C1 segment of cervical spinal cord (tissue), 14 donors: ENCODE results near the gene ZNF200.
A peak's percentile ranks its signal among the peaks of the same experiment; 100 is the strongest.
"Not testable (repeated sequence)": the region's sequence is repeated elsewhere in the genome, so short reads cannot be mapped to it uniquely, and the experiment has no call there.

Experiments
- DNase-seq, 14 donors: peaks; one replicate each; lab custom pipeline; 2025; lab: John Stamatoyannopoulos, UW

The ZNF200 gene

GRCh38 chr16:3234857-3235561 lies at the start of gene ZNF200:
ZNF200 (minus strand) TSS chr16:3235158; CDS start chr16:3233755, 1,403 bp downstream.
- DNase-seq: peak; percentile 48 to 95 (median 92)

GRCh38 chr16:3283543-3284447 lies 48.8 kb upstream of the ZNF200 start:
- DNase-seq: peak in 2 of 14 donors; percentile 34 to 35

- peak; percentile 57 to 98 (median 96) for DNase-seq
Observed at GRCh38 chr16:3282730-3283542, 48.0 kb upstream of the ZNF200 start, which contains the start of gene ZNF263. ZNF263 (plus strand) TSS chr16:3283491; CDS start chr16:3283819, 328 bp downstream.

GRCh38 chr16:3282103-3282729 lies 47.3 kb upstream of the ZNF200 start:
- no peak for DNase-seq

- no peak for DNase-seq
Observed at GRCh38 chr16:3281222-3281820, 46.4 kb upstream of the ZNF200 start.

GRCh38 chr16:3276679-3277078 lies 41.7 kb upstream of the ZNF200 start:
- DNase-seq: no peak

- DNase-seq: no peak
Observed at GRCh38 chr16:3274947-3275346, 40.0 kb upstream of the ZNF200 start.

GRCh38 chr16:3274490-3274889 lies 39.5 kb upstream of the ZNF200 start:
- DNase-seq: no peak

- DNase-seq: not testable (repeated sequence)
Observed at GRCh38 chr16:3271281-3271680, 36.3 kb upstream of the ZNF200 start.

GRCh38 chr16:3270718-3271117 lies 35.8 kb upstream of the ZNF200 start:
- not testable (repeated sequence) for DNase-seq

- DNase-seq: no peak
Observed at GRCh38 chr16:3268294-3268693, 33.3 kb upstream of the ZNF200 start.

GRCh38 chr16:3266873-3267537 lies 32.0 kb upstream of the ZNF200 start:
- DNase-seq: peak in 2 of 14 donors; percentile 2 to 17

GRCh38 chr16:3264137-3265036 lies 29.4 kb upstream of the ZNF200 start:
- DNase-seq: peak; percentile 87 to 99 (median 96)

GRCh38 chr16:3262517-3262916 lies 27.6 kb upstream of the ZNF200 start:
- DNase-seq: no peak

- DNase-seq: no peak
Observed at GRCh38 chr16:3259836-3260235, 24.9 kb upstream of the ZNF200 start.

GRCh38 chr16:3256866-3257465 lies 22.0 kb upstream of the ZNF200 start:
- no peak for DNase-seq

- DNase-seq: peak in 1 of 14 donors; percentile 2
Observed at GRCh38 chr16:3256146-3256865, 21.3 kb upstream of the ZNF200 start, which contains the start of gene MEFV. MEFV (minus strand) TSS chr16:3256633; CDS start chr16:3256587, 46 bp downstream.

GRCh38 chr16:3254309-3254708 lies 19.4 kb upstream of the ZNF200 start:
- no peak for DNase-seq
